ENCODE measurements around the gene EFCAB14.
"Not testable (repeated sequence)": the region's sequence is repeated elsewhere in the genome, so short reads cannot be mapped to it uniquely, and the experiment has no call there.

The EFCAB14 gene

DNA sequence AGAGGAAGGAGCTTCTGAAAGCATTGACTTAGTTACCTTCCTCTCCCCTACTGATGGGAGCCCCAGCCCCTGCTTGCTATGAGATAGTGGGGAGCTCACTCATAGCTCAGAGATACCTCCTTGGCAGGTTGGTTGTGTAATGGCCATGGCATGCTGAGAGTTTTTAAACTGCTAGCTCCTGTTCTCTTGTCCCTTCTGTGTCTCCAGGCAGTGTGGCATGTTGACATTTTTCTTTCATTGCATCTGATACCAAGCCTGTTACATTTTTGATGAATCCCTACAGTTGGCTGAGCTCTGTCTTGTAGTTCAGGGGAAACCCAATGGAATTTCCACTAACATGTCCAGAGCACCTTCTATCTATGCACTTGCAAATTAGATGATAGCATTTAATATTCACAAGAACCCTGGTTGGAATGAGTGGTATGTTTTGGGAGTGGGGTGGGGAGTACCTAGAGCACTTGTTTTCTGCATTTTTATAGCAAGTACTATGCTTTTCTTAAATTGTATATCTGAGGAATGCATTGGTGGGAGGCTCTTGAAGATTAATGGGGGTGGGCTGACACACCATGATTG, 39.1 kb upstream of the EFCAB14 start:
- TF ChIP-seq, protein P1, sequence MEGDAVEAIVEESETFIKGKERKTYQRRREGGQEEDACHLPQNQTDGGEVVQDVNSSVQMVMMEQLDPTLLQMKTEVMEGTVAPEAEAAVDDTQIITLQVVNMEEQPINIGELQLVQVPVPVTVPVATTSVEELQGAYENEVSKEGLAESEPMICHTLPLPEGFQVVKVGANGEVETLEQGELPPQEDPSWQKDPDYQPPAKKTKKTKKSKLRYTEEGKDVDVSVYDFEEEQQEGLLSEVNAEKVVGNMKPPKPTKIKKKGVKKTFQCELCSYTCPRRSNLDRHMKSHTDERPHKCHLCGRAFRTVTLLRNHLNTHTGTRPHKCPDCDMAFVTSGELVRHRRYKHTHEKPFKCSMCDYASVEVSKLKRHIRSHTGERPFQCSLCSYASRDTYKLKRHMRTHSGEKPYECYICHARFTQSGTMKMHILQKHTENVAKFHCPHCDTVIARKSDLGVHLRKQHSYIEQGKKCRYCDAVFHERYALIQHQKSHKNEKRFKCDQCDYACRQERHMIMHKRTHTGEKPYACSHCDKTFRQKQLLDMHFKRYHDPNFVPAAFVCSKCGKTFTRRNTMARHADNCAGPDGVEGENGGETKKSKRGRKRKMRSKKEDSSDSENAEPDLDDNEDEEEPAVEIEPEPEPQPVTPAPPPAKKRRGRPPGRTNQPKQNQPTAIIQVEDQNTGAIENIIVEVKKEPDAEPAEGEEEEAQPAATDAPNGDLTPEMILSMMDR (IDR thresholded peaks at IDR 0.05; ENCODE audit: insufficient read depth, low read depth, low read length, missing control alignments): no peak
- H3K4me3 ChIP-seq (ENCODE audit: low read length): no peak overlapping the region
- DNase-seq (ENCODE audit: low read depth): peak; percentile 46

DNA sequence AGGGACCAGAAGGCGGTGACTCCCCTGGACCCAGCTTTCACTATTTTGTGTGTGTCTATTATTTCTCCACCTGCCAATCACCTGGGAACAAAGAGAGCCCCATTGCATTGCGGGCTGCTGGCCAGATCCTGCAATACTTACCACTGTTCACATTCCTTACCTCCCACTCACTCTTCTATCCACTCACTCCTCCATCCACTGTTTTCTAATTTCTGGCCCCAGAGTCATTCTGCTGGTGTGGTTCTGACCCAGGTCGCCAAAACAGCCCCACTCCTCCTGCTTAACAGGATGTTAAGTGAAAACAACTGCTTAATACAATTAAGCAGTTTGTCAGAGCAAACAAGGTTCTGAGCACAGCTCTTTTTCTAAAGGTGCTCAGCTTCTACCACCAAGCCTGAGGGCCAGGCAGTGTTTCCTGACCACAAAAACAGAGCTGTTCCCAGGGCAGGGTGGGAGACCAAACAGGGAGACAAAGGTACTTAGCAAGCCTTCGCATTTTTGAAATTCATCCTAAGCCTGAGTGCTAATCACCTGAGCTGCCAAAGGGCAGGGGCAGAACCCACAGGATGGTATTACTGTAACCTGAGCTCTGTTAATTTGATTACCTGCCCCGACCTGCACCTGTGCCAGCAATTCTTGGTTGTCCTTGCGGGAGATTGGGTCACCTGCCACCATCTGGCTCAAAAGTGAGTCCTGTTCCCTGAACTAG, 38.5 kb upstream of the EFCAB14 start:
- DNase-seq (ENCODE audit: low read depth): peak; percentile 75
- TF ChIP-seq, protein P1 (IDR thresholded peaks at IDR 0.05; ENCODE audit: insufficient read depth, low read depth, low read length, missing control alignments): no peak
- H3K4me3 ChIP-seq (ENCODE audit: low read length): no peak overlapping the region

DNA sequence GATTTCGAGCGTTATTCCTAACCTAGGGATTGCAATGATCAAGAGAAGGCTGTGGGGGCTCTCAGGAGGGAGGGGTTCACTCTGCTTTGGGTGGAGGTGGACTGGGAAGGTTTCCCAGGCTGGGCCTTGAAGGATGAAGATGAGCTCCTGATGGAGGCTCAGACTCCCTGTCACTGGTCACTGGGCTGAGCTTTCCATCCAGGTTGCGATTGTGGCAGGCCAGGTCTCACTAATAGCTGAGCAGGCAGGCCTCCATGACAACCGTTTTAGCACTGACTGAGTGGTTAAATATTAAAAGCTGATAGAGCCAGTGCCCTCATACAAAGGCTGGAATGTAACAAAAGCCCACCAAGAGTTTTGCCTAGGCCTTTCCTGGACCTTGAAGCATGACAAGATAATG, 36.2 kb upstream of the EFCAB14 start:
- TF ChIP-seq, protein P1 (IDR thresholded peaks at IDR 0.05; ENCODE audit: insufficient read depth, low read depth, low read length, missing control alignments): no peak
- DNase-seq (ENCODE audit: low read depth): no peak
- no peak overlapping the region for H3K4me3 ChIP-seq (ENCODE audit: low read length)

DNA sequence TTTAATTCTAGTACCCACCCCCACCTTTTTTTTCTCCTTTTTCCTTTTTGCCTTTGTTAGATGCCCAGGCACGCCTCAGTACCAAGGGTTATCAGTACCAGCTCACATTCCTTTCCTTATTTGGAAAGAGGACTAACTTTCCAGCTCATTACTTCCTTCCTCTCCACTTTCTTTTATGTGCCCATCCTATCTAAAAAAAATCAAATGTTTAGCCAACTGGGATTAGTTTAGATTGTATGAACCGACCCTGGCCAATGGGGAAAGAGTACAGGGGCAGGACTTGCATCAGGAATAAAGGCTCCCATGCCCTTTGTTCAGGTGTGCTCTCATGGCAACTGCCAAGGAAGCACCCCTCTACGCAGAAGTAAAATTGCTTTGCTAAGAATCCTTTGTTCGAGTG, 35.8 kb upstream of the EFCAB14 start:
- not testable (repeated sequence) for H3K4me3 ChIP-seq (ENCODE audit: low read length); DNase-seq (ENCODE audit: low read depth)

DNA sequence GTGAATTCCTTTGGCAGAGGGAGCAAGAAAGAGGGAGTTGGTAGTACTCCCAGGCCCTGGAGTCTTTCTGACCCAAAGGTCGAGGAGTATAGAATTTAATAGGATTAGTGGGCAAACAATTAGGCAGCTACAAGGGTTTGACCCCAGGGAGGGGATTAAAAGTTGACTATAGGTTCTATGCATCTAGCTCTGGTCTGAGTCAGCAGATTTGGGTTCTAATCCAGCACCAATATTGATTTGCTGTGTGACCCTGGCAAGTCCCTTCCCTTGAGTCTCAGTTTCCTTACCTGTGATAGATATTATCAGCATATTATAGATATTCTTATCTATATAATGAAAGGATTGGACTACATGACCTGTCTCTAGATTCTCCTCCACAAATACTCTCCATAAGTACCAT, 35.1 kb upstream of the EFCAB14 start:
- H3K4me3 ChIP-seq (ENCODE audit: low read length): no peak overlapping the region
- DNase-seq (ENCODE audit: low read depth): no peak
- TF ChIP-seq, protein P1 (IDR thresholded peaks at IDR 0.05; ENCODE audit: insufficient read depth, low read depth, low read length, missing control alignments): no peak

DNA sequence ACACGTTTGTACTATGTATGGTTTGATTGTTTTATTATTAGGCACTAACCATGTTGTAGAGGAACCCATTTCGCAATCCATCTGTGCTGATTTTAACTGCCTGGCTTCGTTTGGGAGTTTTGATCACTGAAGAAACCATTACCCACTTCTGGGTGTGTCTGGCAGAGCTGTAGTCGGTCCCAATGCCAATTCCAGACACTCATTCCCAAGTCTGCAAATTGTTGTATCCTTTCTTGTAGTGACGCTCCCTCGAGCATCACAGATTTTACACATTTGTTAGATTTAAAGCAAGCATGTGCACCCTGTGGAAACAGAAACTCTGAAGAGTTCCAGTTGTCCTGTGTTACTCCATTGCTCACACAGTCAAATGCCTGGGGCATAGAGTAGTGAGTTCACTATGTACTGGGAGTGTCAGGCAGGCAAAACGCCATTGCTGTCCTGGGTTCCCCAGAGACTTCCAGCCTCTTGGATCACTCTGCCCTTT, 31.0 kb upstream of the EFCAB14 start:
- H3K4me3 ChIP-seq (ENCODE audit: low read length): no peak overlapping the region
- TF ChIP-seq, protein P1 (IDR thresholded peaks at IDR 0.05; ENCODE audit: insufficient read depth, low read depth, low read length, missing control alignments): no peak
- peak; percentile 79 for DNase-seq (ENCODE audit: low read depth)

DNA sequence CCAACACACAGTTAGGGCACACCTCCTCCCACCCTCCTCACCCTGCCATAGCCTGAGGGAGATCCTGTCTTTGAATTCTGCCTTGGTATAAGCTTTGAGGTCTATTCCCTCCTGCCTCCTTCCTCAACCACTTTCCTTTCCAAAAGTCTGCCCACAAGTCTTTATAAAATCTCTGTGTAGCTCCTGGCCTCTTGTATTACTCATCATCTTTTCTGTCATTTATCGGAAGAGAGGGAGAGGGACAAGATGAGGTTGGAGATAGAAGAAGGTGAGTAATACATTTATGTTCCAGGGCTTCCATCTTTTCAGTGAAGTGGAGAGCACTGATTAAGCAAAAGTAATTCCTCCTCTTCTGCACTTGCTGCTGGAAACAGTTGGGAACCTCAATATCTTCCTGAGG, 30.5 kb upstream of the EFCAB14 start:
- TF ChIP-seq, protein P1 (IDR thresholded peaks at IDR 0.05; ENCODE audit: insufficient read depth, low read depth, low read length, missing control alignments): no peak
- peak; percentile 41 for DNase-seq (ENCODE audit: low read depth)
- H3K4me3 ChIP-seq (ENCODE audit: low read length): no peak overlapping the region

Measured in epithelial cell of esophagus (primary cell).